MM.1S (cell line): Measurements from ENCODE around the gene DNAI1.
"Not testable (repeated sequence)": the region's sequence is repeated elsewhere in the genome, so short reads cannot be mapped to it uniquely, and the experiment has no call there.

Experiments used
- DNase-seq: peaks from one replicate; pipeline ENCODE4 v3.0.0-alpha.2; 2015
- H2AFZ ChIP-seq: fragments of 300-600 bp; sonication (generic); 2 replicates; pipeline ENCODE4 v1.6.0; 2016; ENCODE audit warnings: antibody characterized with exemption, low read length
- H3F3A ChIP-seq: fragments of 300-600 bp; sonication (generic); 2 replicates; pipeline ENCODE4 v1.6.1; 2016; ENCODE audit warnings: mild to moderate bottlenecking, antibody characterized with exemption, low read length, moderate library complexity, mixed read lengths; ENCODE audit not compliant: insufficient read depth
- H3K27ac ChIP-seq: fragments of 300-600 bp; sonication (generic); 2 replicates; pipeline ENCODE4 v1.5.1; 2016; ENCODE audit warnings: mild to moderate bottlenecking, low read length
- H3K27me3 ChIP-seq: fragments of 300-600 bp; sonication (generic); replicated peaks from 2 replicates; pipeline ENCODE4 v1.6.0; 2016; ENCODE audit warnings: low read length; ENCODE audit not compliant: insufficient read depth
- H3K36me3 ChIP-seq: fragments of 300-600 bp; sonication (generic); replicated peaks from 2 replicates; pipeline ENCODE4 v1.6.1; 2016; ENCODE audit warnings: mild to moderate bottlenecking, low read length, mixed read lengths; ENCODE audit not compliant: insufficient read depth
- H3K4me1 ChIP-seq: fragments of 300-600 bp; sonication (generic); 2 replicates; pipeline ENCODE4 v1.6.1; 2016; ENCODE audit warnings: low read length, mixed read lengths
- H3K4me2 ChIP-seq: fragments of 300-600 bp; sonication (generic); 2 replicates; pipeline ENCODE4 v1.6.0; 2016; ENCODE audit warnings: low read depth, low read length
- H3K4me3 ChIP-seq: fragments of 300-600 bp; sonication (generic); 2 replicates; pipeline ENCODE4 v1.5.1; 2016; ENCODE audit warnings: low read length, mixed read lengths
- H3K79me2 ChIP-seq: fragments of 300-600 bp; sonication (generic); 2 replicates; pipeline ENCODE4 v1.6.1; 2016; ENCODE audit warnings: mixed run types, low read length, mixed read lengths
- H3K9ac ChIP-seq: fragments of 300-600 bp; sonication (generic); 2 replicates; pipeline ENCODE4 v1.6.1; 2016; ENCODE audit warnings: low read length, mixed read lengths
- H3K9me2 ChIP-seq: fragments of 300-600 bp; sonication (generic); replicated peaks from 2 replicates; pipeline ENCODE4 v1.6.1; 2016; ENCODE audit warnings: mild to moderate bottlenecking, low read length, mixed read lengths; ENCODE audit not compliant: insufficient read depth
- H3K9me3 ChIP-seq: fragments of 300-600 bp; sonication (generic); replicated peaks from 2 replicates; pipeline ENCODE4 v1.6.1; 2016; ENCODE audit warnings: mild to moderate bottlenecking, low read length, mixed read lengths; ENCODE audit not compliant: insufficient read depth
- H4K20me1 ChIP-seq: fragments of 300-600 bp; sonication (generic); 2 replicates; pipeline ENCODE4 v1.6.1; 2016; ENCODE audit warnings: mild to moderate bottlenecking, low read length, moderate library complexity, mixed read lengths; ENCODE audit not compliant: insufficient read depth
- EZH2 ChIP-seq: fragments of 300-600 bp; sonication (generic); optimal IDR thresholded peaks from 2 replicates; pipeline ENCODE3; 2017; ENCODE audit warnings: low read depth, mild to moderate bottlenecking, antibody characterized with exemption, low read length, mixed read lengths
- EZH2phosphoT487 ChIP-seq: fragments of 300-600 bp; sonication (generic); IDR thresholded peaks from 2 replicates; pipeline ENCODE4 v1.6.1; 2018; ENCODE audit warnings: antibody characterized with exemption, low read length
- TF ChIP-seq, protein P1 (sequence below): fragments of 300-600 bp; sonication (generic); IDR thresholded peaks from 2 replicates; pipeline ENCODE4 v1.5.1; 2016; ENCODE audit warnings: antibody characterized with exemption, low read length, mixed read lengths

The DNAI1 gene

DNA sequence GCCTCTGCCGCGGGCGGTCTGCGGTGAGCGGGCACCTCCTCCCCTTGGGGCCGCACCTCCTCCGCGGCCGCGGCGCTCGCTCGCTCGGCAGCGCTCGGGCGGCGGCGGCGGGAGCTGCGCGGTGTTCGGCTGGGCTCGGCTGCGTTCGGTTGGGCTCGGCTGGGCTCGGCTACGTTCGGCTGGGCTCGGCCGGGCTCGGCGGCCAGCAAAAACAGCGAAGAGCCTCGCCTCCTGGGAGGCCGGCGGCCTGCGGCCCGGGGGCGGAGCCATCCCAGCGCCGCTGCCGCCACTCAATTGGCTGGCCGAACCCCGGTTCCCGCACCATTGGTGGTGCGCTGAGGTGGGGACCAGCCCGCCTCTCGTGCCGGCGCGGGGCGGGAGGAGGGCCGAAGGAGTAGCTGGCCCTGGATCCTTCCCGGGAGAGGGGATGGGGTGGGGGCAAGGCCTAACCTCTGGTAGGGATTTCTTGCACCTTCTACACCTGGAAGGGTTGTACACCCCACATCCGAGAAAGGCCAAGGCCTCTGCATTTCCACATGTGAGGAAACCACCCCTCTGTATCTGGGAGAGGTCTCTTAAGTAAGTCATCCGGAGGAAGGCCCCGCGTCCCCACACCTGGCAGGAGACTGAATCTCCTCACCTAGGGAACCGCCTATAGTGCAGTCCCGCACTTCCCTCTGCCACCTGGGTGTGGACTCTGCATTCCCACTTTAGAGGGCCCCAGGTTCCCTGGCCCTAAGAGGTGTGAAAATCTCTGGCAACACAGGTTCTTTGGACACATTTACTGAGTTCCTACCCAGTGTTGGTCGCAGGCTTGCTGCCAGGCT, 64.6 kb downstream of the DNAI1 start, which contains the start of gene ENHO:
TSS of gene ENHO (minus strand) at position 20 of the 827 bp plus-strand sequence. CDS start 1,295 bp downstream, outside the sequence.
- TF ChIP-seq EZH2phosphoT487 = no peak
- no peak for TF ChIP-seq EZH2
- TF ChIP-seq, protein P1, sequence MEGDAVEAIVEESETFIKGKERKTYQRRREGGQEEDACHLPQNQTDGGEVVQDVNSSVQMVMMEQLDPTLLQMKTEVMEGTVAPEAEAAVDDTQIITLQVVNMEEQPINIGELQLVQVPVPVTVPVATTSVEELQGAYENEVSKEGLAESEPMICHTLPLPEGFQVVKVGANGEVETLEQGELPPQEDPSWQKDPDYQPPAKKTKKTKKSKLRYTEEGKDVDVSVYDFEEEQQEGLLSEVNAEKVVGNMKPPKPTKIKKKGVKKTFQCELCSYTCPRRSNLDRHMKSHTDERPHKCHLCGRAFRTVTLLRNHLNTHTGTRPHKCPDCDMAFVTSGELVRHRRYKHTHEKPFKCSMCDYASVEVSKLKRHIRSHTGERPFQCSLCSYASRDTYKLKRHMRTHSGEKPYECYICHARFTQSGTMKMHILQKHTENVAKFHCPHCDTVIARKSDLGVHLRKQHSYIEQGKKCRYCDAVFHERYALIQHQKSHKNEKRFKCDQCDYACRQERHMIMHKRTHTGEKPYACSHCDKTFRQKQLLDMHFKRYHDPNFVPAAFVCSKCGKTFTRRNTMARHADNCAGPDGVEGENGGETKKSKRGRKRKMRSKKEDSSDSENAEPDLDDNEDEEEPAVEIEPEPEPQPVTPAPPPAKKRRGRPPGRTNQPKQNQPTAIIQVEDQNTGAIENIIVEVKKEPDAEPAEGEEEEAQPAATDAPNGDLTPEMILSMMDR = no peak
- Histone ChIP-seq H3F3A (0 out of 2 replicates have a peak, but pooled peaks cover 3% of the 10 kb centered on the region), H3K4me1 (0 out of 2 replicates have a peak, but pooled peaks cover 4% of the 10 kb centered on the region), H3K27ac (no peak within 1 kb of the TSS), H3K9me3 (no peaks in the 10 kb centered on the region), H4K20me1 (no peaks in the 10 kb centered on the region), H3K9ac (peak within 1 kb of the TSS; percentile 9; the same call in 1 of the 2 replicates), H3K4me3 (peak within 1 kb of the TSS; percentile 52), H3K36me3 (no peaks in the 10 kb centered on the region), H3K4me2 (peak within 1 kb of the TSS; percentile 77), H3K79me2 (no peaks in the 10 kb centered on the region), H3K27me3 (peaks cover 29% of the 10 kb centered on the region), H3K9me2 (no peaks in the 10 kb centered on the region), H2AFZ (peak within 1 kb of the TSS; percentile 57)
- DNase-seq = peak; percentile 90

DNA sequence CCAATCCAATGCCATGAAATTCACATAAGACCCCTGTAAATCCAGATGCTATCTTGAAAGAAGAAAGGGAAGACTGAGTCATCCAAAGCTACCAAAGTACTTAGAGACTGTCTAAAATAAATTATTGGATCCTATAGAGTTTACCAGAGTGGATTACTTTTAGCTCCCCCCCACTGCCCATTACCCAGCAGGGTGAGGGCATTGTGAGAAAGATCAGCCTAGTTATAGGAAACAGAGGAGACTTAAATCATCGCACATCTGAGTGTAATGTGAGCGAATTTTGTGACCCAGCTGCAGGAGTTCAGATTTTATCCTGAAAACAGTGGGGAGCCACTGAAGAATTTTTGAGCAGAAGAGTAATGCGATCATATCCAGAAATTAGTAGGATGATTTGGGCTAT, 65.7 kb downstream of the DNAI1 start:
- no peak overlapping the region for H3K9ac ChIP-seq
- H3F3A ChIP-seq = 0 out of 2 replicates have a peak, but pooled peaks cover 3% of the 10 kb centered on the region
- H4K20me1 ChIP-seq = no peaks in the 10 kb centered on the region
- 0 out of 2 replicates have a peak, but pooled peaks cover 4% of the 10 kb centered on the region for H3K4me1 ChIP-seq
- DNase-seq = no peak
- no peaks in the 10 kb centered on the region for H3K79me2 ChIP-seq
- H3K4me2 ChIP-seq = no peak overlapping the region
- no peak overlapping the region for H2AFZ ChIP-seq
- H3K27ac ChIP-seq = no peak overlapping the region
- no peaks in the 10 kb centered on the region for H3K9me2 ChIP-seq
- no peak overlapping the region for H3K4me3 ChIP-seq
- peaks cover 29% of the 10 kb centered on the region for H3K27me3 ChIP-seq
- TF ChIP-seq EZH2phosphoT487 = no peak
- TF ChIP-seq, protein P1 = no peak
- no peak for TF ChIP-seq EZH2
- H3K9me3 ChIP-seq = no peaks in the 10 kb centered on the region
- H3K36me3 ChIP-seq = no peaks in the 10 kb centered on the region

DNA sequence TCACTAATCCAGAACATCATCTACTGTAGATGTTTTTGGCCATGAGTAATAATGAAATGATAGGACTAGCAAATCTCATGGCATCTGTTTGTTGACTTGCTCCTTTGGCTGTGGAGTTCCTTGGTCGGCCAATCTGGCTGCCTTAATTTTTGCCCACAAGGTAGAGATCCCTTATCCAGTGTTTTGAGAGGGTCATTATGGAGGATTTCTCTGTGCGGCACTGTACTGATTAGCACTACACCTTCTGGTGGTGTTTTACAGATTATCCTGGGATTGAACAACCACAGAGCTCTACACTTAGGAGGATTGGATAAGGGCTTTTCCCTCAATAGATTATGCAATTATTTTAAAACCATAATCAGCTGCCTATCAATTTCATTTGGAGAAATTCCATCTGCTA, 67.4 kb downstream of the DNAI1 start:
- no peak for DNase-seq
- H3K9me3 ChIP-seq = no peaks in the 10 kb centered on the region
- 0 out of 2 replicates have a peak, but pooled peaks cover 4% of the 10 kb centered on the region for H3K4me1 ChIP-seq
- peaks cover 29% of the 10 kb centered on the region for H3K27me3 ChIP-seq
- no peak overlapping the region for H2AFZ ChIP-seq
- H3K9me2 ChIP-seq = no peaks in the 10 kb centered on the region
- H3F3A ChIP-seq = 0 out of 2 replicates have a peak, but pooled peaks cover 3% of the 10 kb centered on the region
- no peak for TF ChIP-seq EZH2
- TF ChIP-seq, protein P1 = no peak
- TF ChIP-seq EZH2phosphoT487 = no peak
- H3K4me3 ChIP-seq = no peak overlapping the region
- H3K79me2 ChIP-seq = no peaks in the 10 kb centered on the region
- no peak overlapping the region for H3K9ac ChIP-seq
- H4K20me1 ChIP-seq = no peaks in the 10 kb centered on the region
- no peak overlapping the region for H3K27ac ChIP-seq
- no peak overlapping the region for H3K4me2 ChIP-seq
- H3K36me3 ChIP-seq = no peaks in the 10 kb centered on the region

DNA sequence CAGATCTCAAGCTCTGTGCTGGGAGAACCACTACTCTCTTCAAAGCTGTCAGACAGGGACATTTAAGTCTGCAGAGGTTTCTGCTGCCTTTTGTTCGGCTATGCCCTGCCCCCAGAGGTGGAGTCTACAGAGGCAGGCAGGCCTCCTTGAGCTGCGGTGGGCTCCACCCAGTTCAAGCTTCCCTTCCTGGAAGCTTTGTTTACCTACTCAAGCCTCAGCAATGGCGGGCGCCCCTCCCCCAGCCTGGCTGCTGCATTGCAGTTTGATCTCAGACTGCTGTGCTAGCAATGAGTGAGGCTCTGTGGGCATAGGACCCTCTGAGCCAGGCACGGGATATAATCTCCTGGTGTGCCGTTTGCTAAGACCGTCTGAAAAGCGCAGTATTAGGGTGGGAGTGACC, 73.4 kb downstream of the DNAI1 start:
- not testable (repeated sequence) for H3K27ac ChIP-seq, H3K9me2 ChIP-seq, H3K9me3 ChIP-seq, H3K27me3 ChIP-seq, H3K4me1 ChIP-seq, DNase-seq, H4K20me1 ChIP-seq, H2AFZ ChIP-seq, H3K4me3 ChIP-seq, H3K79me2 ChIP-seq, H3F3A ChIP-seq, H3K36me3 ChIP-seq, H3K9ac ChIP-seq, H3K4me2 ChIP-seq
